HFFc6 (cell line): ENCODE results near the gene RNF144A. TPM values are rescaled to one million over a fixed set of nuclear protein-coding genes. Genes with fewer than 3 reads are reported as not detected.

Experiments
- DNase-seq: peaks from one replicate; pipeline ENCODE4 v3.0.0-alpha.2; 2018
- H3K27ac Mint-ChIP-seq: 2 replicates; pipeline ENCODE4 v1.8.0; 2020; ENCODE audit warnings: mild to moderate bottlenecking, mixed read lengths
- H3K27me3 Mint-ChIP-seq: 2 replicates; pipeline ENCODE4 v1.8.0; 2021; ENCODE audit warnings: mild to moderate bottlenecking, moderate library complexity, mixed read lengths; ENCODE audit not compliant: insufficient read depth
- H3K36me3 Mint-ChIP-seq: 2 replicates; pipeline ENCODE4 v1.8.0; 2021; ENCODE audit warnings: low read depth, mixed read lengths
- H3K4me1 Mint-ChIP-seq: 2 replicates; pipeline ENCODE4 v1.8.0; 2020; ENCODE audit warnings: low read depth, mixed read lengths
- H3K4me3 Mint-ChIP-seq: 2 replicates; pipeline ENCODE4 v1.8.0; 2020; ENCODE audit warnings: mild to moderate bottlenecking, moderate library complexity, mixed read lengths
- H3K9me3 Mint-ChIP-seq: 2 replicates; pipeline ENCODE4 v1.8.0; 2020; ENCODE audit warnings: mild to moderate bottlenecking, mixed read lengths
- total RNA-seq, 6 experiments: library from RNA; stranded (reverse); fragmentation: NEBNext Ultra II Directional; extraction: Animal tissue kit (Norgen Biotek cat#: 25700); gene quantifications; 2 replicates in 1 of 6; 3 replicates in 5 of 6; pipeline ENCODE4 v1.2.3, GENCODE V29; 2021
- TF ChIP-seq, protein P1 (sequence below): fragments of 200-600 bp; sonication (generic); IDR thresholded peaks from 2 replicates; pipeline ENCODE4 v1.5.0; 2021; ENCODE audit warnings: antibody characterized with exemption, mild to moderate bottlenecking

The RNF144A gene
- total RNA-seq, 6 experiments from 2014 or later: not detected

DNA sequence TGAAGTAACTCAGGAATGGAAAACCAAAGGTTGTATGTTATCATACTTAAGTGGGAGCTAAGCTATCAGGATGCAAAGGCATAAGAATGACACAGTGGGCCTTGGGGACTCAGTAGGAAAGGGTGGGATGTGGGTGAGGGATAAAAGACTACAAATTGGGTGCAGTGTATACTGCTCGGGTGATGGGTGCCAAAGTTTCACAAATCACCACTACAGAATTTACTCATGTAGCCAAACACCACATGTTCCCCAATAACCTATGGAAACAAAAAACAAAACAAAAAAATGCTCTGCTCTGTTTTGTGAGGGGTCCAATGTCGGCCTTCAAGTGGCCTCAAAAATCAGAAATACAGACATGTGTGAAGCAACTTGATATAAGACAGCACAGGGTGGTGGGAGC, 8.9 kb upstream of the RNF144A start:
- Mint-ChIP-seq H3K36me3 (no peaks in the 10 kb centered on the region), H3K4me1 (no peaks in the 10 kb centered on the region), H3K27ac (no peak overlapping the region), H3K4me3 (no peak overlapping the region), H3K27me3 (no peaks in the 10 kb centered on the region), H3K9me3 (peaks cover 46% of the 10 kb centered on the region)
- DNase-seq: no peak
- TF ChIP-seq, protein P1, sequence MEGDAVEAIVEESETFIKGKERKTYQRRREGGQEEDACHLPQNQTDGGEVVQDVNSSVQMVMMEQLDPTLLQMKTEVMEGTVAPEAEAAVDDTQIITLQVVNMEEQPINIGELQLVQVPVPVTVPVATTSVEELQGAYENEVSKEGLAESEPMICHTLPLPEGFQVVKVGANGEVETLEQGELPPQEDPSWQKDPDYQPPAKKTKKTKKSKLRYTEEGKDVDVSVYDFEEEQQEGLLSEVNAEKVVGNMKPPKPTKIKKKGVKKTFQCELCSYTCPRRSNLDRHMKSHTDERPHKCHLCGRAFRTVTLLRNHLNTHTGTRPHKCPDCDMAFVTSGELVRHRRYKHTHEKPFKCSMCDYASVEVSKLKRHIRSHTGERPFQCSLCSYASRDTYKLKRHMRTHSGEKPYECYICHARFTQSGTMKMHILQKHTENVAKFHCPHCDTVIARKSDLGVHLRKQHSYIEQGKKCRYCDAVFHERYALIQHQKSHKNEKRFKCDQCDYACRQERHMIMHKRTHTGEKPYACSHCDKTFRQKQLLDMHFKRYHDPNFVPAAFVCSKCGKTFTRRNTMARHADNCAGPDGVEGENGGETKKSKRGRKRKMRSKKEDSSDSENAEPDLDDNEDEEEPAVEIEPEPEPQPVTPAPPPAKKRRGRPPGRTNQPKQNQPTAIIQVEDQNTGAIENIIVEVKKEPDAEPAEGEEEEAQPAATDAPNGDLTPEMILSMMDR: no peak

DNA sequence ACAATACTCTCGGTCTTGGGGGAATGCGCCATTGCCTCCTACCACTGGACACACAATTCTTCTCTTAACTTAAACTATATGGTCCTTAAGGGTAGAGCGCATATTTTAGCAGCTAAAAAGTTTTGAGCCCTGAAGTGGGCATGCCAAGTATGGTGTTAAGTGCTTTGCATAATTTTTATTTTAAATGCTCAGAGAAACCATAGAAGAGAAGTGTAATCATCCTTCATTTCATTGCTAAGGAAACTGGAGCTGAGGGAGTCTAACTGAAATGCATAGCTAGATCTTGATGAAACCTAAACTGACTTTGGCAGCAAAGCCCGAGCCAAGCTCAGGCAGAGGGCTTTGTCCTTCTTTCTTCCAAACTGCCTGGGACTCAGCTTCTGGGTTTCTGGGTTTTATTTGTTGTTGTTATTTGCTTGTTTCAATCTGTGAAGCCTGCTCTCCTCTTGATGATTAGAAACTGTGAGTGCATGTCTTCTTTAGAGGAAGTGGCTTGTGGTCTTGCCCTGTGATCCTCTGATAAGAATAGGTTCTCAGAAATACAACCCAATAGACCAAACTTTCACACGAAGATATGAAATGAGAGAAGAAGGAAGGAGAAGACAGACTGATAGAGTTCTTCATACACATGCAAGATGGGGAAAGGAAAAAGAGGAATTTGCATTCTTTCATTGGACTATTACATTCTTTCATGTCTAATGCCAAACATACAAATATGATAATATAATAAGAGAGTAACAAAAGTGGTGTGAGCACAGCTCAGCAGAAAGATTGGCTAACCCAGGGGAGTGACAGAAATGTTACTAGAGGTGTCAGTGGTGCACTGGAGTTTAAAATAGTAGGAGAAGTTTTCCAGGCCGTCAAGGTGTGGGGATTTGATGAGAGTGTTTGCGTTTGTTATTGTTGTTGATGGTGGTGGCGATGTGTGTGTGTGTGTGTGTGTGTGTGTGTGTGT, 7.5 kb upstream of the RNF144A start:
- no peak for DNase-seq
- H3K4me3 Mint-ChIP-seq: no peak overlapping the region
- TF ChIP-seq, protein P1: no peak
- H3K27me3 Mint-ChIP-seq: no peaks in the 10 kb centered on the region; the same call in 1 of the 2 replicates
- no peaks in the 10 kb centered on the region for H3K4me1 Mint-ChIP-seq
- peaks cover 5% of the 10 kb centered on the region; the same call in 1 of the 2 replicates for H3K36me3 Mint-ChIP-seq
- no peak overlapping the region for H3K27ac Mint-ChIP-seq
- peaks cover 51% of the 10 kb centered on the region for H3K9me3 Mint-ChIP-seq

DNA sequence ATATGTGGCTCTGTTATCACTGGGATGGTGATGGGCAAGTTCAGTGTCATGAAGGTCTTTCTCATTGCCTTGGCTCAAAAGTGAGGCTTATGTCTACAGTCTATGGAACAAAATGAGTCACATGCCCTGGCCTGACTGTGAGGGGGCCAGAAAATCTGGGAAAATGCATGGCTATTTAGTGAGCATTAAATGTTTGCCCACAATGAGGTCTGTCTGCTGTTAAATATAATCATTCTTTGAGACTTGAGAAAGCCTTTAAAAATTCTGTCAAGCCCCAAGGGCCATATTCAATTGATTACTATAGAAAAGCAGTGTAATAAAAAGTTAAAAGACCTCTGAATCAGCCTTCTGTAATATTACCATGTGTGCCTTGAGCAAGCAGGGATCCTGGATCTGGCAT, 5.5 kb upstream of the RNF144A start:
- no peak overlapping the region for H3K4me3 Mint-ChIP-seq
- no peaks in the 10 kb centered on the region for H3K4me1 Mint-ChIP-seq
- H3K36me3 Mint-ChIP-seq: peaks cover 5% of the 10 kb centered on the region; the same call in 1 of the 2 replicates
- TF ChIP-seq, protein P1: no peak
- no peak for DNase-seq
- H3K27ac Mint-ChIP-seq: no peak overlapping the region
- H3K9me3 Mint-ChIP-seq: peaks cover 57% of the 10 kb centered on the region
- peaks cover 3% of the 10 kb centered on the region for H3K27me3 Mint-ChIP-seq

DNA sequence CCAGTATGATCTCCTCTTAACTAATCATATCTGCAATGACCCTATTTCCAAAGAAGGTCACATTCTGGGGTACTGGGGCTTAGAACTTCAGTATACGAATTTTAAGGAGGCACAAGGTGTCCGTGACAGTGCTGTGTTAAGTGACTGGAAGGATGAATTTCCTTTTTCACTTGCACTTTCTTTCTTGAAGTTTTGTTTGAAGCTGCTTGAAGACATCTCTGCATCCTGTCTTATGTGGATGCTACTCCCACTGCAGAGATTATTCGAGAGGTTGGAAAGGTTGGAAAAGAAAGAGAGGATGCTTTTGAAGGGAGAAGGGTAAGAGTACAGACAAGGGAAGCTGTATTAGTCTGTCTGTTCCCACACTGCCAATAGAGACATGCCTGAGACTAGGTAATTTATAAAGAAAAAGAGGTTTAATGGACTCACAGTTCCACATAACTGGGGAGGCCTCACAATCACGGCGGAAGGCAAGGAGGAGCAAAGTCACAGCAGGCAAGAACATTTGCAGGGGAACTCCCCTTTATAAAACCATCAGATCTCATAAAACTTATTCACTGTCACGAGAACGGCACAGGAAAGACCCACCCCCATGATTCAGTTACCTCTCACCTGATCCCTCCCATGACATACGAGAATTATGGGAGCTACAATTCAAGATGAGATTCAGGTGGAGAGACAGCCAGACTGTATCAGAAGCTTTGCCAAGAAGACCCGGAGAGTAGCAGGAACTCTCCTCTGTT, 3.6 kb upstream of the RNF144A start:
- H3K36me3 Mint-ChIP-seq: peaks cover 5% of the 10 kb centered on the region; the same call in 1 of the 2 replicates

DNA sequence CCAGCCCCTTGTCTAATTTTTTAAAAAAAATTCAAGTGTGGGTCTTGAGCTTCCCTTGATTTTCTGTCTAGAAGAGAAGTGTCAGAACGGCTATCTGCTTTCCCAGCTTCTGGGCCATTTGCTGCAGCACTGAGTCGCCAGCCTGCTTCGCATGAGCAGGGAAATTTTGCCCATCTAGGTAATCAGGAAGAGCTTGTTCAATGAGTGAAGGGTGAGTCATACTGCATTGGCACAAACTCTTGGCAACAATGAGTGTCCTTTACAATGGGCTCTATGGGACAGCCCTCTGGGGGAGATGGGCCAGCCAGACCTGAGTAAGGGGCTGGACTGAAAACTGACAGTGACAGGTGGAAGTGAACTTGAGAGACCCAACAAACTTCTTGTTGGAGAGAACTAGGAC, 2.4 kb upstream of the RNF144A start:
- H3K4me3 Mint-ChIP-seq: no peak overlapping the region
- no peaks in the 10 kb centered on the region for H3K4me1 Mint-ChIP-seq
- H3K27ac Mint-ChIP-seq: no peak overlapping the region
- DNase-seq: no peak
- peaks cover 3% of the 10 kb centered on the region for H3K27me3 Mint-ChIP-seq
- peaks cover 5% of the 10 kb centered on the region; the same call in 1 of the 2 replicates for H3K36me3 Mint-ChIP-seq
- TF ChIP-seq, protein P1: no peak
- peaks cover 55% of the 10 kb centered on the region for H3K9me3 Mint-ChIP-seq

More for the DNA sequence above, 3.6 kb upstream of the RNF144A start:
- Mint-ChIP-seq H3K9me3 (peaks cover 44% of the 10 kb centered on the region), H3K27ac (no peak overlapping the region), H3K27me3 (peaks cover 3% of the 10 kb centered on the region), H3K4me1 (no peaks in the 10 kb centered on the region), H3K4me3 (no peak overlapping the region)
- TF ChIP-seq, protein P1: no peak
- DNase-seq: no peak
